Bronchus fibroblast of lung (primary cell): Measurements from ENCODE around the gene OR11H6. TPM values are rescaled to one million over a fixed set of nuclear protein-coding genes. Genes with fewer than 3 reads are reported as not detected.

Experiments used
- total RNA-seq: library from RNA; depleted of rRNA; stranded (reverse); fragments of >200 nt; gene quantifications from 2 replicates; pipeline ENCODE4 v1.2.3, GENCODE V29; 2015

Gene OR11H6, protein sequence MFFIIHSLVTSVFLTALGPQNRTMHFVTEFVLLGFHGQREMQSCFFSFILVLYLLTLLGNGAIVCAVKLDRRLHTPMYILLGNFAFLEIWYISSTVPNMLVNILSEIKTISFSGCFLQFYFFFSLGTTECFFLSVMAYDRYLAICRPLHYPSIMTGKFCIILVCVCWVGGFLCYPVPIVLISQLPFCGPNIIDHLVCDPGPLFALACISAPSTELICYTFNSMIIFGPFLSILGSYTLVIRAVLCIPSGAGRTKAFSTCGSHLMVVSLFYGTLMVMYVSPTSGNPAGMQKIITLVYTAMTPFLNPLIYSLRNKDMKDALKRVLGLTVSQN
- total RNA-seq: not detected in 2 replicates

DNA sequence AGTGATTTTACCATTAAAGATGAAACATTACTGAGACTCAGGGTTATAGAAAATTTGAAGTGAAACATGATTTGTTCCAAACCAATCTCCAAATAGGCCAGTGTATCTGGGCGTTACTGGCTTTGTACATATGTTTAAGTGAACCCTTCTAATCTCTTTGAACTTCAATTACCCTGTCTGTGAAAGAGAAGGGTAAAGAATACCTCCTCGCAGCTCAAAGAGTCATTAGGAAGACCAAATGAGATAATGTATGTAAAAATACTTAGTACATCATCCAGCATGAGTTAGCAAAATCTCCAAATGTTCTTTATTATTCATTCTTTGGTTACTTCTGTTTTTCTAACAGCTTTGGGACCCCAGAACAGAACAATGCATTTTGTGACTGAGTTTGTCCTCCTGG lies at the start of gene OR11H6:
Gene OR11H6 (plus strand): TSS at position 301 of the 400 bp plus-strand sequence. CDS start 0 bp downstream, at position 301.

DNA sequence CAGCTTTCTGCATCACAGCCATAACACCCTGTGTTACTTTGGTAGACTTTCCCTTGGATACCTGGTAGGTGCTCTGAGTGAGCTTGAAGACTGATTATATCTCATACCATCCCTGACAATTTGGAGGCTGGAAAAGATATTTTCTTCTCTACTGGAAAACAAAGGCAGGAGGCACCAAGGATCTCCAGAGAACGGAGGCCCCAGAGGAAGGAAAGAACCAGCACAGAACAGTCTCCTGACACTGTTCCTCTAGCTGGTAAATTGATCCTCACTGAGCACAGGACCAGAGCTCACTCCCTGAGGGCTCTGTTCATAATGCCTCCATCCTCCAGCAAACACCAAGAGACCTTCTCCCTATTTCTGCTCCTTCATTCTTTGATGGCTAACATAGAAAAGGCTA lies 32.9 kb upstream of the OR11H6 start, which contains the start of gene OR11G2:
Gene OR11G2 (plus strand): TSS at position 301 of the 400 bp plus-strand sequence. CDS start 6,542 bp downstream, outside the sequence.

DNA sequence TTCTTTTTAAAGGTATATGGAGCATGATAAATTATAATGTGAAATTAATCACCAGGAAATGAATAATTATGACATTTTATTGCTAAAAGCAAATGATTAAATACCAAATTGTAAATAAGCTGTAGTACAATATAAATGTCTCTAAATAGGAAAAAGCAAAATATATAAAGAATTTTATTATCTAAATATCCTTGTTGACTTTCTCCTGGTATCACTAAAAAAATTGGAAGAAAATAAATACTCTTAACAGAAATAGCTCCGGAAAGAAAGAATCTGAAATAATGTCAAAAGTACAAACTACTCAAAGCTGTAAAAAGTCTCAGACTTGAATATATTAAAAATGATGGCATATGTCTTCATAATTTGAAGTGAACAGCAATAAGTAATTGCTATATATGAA lies 5.2 kb downstream of the OR11H6 start, which contains the start of gene OR11H7:
Gene OR11H7 (plus strand): TSS at position 301 of the 400 bp plus-strand sequence.

Other genes with a start within 250 kb of the OR11H6 start
- gene OR4K15, start 248.1 kb upstream of the OR11H6 start, total RNA-seq: not detected in 2 replicates
- not detected in 2 replicates for gene OR4Q2, start 221.5 kb upstream of the OR11H6 start, total RNA-seq
- not detected in 2 replicates for gene OR4K14, start 204.4 kb upstream of the OR11H6 start, total RNA-seq
- gene OR4K13, start 187.7 kb upstream of the OR11H6 start, total RNA-seq: not detected in 2 replicates
- not detected in 2 replicates for gene OR4L1, start 163.7 kb upstream of the OR11H6 start, total RNA-seq
- not detected in 2 replicates for gene OR4K17, start 113.0 kb upstream of the OR11H6 start, total RNA-seq
- not detected in 2 replicates for gene OR4N5, start 84.9 kb upstream of the OR11H6 start, total RNA-seq
- gene OR11G2, start 32.8 kb upstream of the OR11H6 start, total RNA-seq: not detected in 2 replicates
- not detected in 2 replicates for gene OR11H7, start 5.3 kb downstream of the OR11H6 start, total RNA-seq
- not detected in 2 replicates for gene OR11H4, start 15.6 kb downstream of the OR11H6 start, total RNA-seq
- 8.6 and 10.9 TPM in 2 replicates for gene TTC5, start 82.2 kb downstream of the OR11H6 start, total RNA-seq
- gene CCNB1IP1, start 109.6 kb downstream of the OR11H6 start, total RNA-seq: 51.6 and 53.7 TPM in 2 replicates
- gene PARP2, start 119.9 kb downstream of the OR11H6 start, total RNA-seq: 18.0 and 18.8 TPM in 2 replicates
- 7.0 and 9.4 TPM in 2 replicates for gene TEP1, start 189.8 kb downstream of the OR11H6 start, total RNA-seq
- gene KLHL33, start 212.5 kb downstream of the OR11H6 start, total RNA-seq: 0.30 and 0.50 TPM in 2 replicates
- 62.5 and 70.6 TPM in 2 replicates for gene OSGEP, start 231.1 kb downstream of the OR11H6 start, total RNA-seq
- 278 and 299 TPM in 2 replicates for gene APEX1, start 231.5 kb downstream of the OR11H6 start, total RNA-seq
- 19.2 and 19.8 TPM in 2 replicates for gene PIP4P1, start 237.7 kb downstream of the OR11H6 start, total RNA-seq
- gene PNP, start 245.7 kb downstream of the OR11H6 start, total RNA-seq: 51.7 and 54.6 TPM in 2 replicates